HCT116 (cell line): ENCODE results near the gene N4BP3.
"Not testable (repeated sequence)": the region's sequence is repeated elsewhere in the genome, so short reads cannot be mapped to it uniquely, and the experiment has no call there.

Experiments
- EZH2 ChIP-seq: fragments of 200-600 bp; sonication (generic); IDR thresholded peaks from 2 replicates; pipeline ENCODE4 v1.6.1; 2017; ENCODE audit warnings: antibody characterized with exemption, mixed run types
- POLR2A ChIP-seq: IDR thresholded peaks from 2 replicates; pipeline ENCODE4 v1.7.0; 2011; ENCODE audit warnings: borderline replicate concordance; ENCODE audit not compliant: insufficient read depth, insufficient read length; ENCODE audit errors: extremely low read depth
- POLR2AphosphoS5 ChIP-seq: IDR thresholded peaks from 2 replicates; pipeline ENCODE4 v1.6.1; 2011; ENCODE audit warnings: mild to moderate bottlenecking, low read depth, low read length, moderate library complexity
- REST ChIP-seq: IDR thresholded peaks from 2 replicates; pipeline ENCODE4 v1.6.1; 2012; ENCODE audit warnings: low read depth
- SRF ChIP-seq: IDR thresholded peaks from 2 replicates; pipeline ENCODE4 v1.6.1; 2012; ENCODE audit warnings: low read depth
- ZNF274 ChIP-seq: fragments of 200-500 bp; sonication (Bioruptor generic); IDR thresholded peaks from 2 replicates; pipeline ENCODE4 v1.6.1; 2014; ENCODE audit warnings: mild to moderate bottlenecking, low read depth, low read length, inconsistent platforms
- TF ChIP-seq, protein P1 (sequence below), 3 experiments: fragments of 200-600 bp in 1 of 3; sonication (generic) in 1 of 3; IDR thresholded peaks in 2 of 3; conservative IDR thresholded peaks in 1 of 3; 2 replicates each; pipeline ENCODE4 v1.5.1; 2012 to 2017; ENCODE audit warnings: low read depth in 2 of 3, low read length in 2 of 3, antibody characterized with exemption in 1 of 3, borderline replicate concordance in 1 of 3, control low read depth in 1 of 3, mild to moderate bottlenecking in 1 of 3, mixed read lengths in 1 of 3, mixed run types in 1 of 3, moderate library complexity in 1 of 3; ENCODE audit not compliant: insufficient read depth in 1 of 3

- TF ChIP-seq, protein P1, sequence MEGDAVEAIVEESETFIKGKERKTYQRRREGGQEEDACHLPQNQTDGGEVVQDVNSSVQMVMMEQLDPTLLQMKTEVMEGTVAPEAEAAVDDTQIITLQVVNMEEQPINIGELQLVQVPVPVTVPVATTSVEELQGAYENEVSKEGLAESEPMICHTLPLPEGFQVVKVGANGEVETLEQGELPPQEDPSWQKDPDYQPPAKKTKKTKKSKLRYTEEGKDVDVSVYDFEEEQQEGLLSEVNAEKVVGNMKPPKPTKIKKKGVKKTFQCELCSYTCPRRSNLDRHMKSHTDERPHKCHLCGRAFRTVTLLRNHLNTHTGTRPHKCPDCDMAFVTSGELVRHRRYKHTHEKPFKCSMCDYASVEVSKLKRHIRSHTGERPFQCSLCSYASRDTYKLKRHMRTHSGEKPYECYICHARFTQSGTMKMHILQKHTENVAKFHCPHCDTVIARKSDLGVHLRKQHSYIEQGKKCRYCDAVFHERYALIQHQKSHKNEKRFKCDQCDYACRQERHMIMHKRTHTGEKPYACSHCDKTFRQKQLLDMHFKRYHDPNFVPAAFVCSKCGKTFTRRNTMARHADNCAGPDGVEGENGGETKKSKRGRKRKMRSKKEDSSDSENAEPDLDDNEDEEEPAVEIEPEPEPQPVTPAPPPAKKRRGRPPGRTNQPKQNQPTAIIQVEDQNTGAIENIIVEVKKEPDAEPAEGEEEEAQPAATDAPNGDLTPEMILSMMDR (IDR thresholded peaks at IDR 0.05 in 2 of 3, conservative IDR thresholded peaks at IDR 0.05 in 1 of 3; ENCODE audit: borderline replicate concordance in 1 of 3, insufficient read depth in 1 of 3, low read depth in 2 of 3, low read length in 2 of 3): not testable (repeated sequence)
- not testable (repeated sequence) for TF ChIP-seq POLR2AphosphoS5, POLR2A, ZNF274, EZH2, REST, SRF
Observed at GRCh38 chr5:178130234-178130575, 16.9 kb downstream of the N4BP3 start.
